Measurements from ENCODE around the gene RASSF3. TPM values are rescaled to one million over a fixed set of nuclear protein-coding genes. Genes with fewer than 3 reads are reported as not detected.
A peak's percentile ranks its signal among the peaks of the same experiment; 100 is the strongest.

RASSF3 gene
- total RNA-seq, 1 donor from 2014 or later: 31.8 TPM

DNA sequence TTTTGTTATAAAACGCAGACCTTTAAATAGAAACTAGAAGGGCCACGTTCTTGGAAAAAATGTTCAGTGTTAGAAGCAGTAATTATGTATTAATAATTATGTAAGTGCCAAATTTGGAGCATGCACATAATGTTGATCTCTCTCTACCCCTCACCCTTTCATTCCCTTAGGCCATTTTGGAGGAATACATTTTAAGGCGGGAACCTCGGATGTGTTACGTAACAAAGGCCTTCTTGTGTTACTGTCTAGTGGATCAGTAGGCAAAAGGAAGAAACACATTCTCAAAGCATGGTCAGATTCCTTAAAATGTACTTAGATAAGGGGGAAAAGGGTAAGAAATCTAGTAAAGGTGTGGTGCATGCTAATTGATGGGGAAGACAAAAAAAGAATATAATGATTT lies 52.7 kb downstream of the RASSF3 start:
- Mint-ChIP-seq H3K27me3 (no peaks in the 10 kb centered on the region), H3K4me3 (no peak overlapping the region)

DNA sequence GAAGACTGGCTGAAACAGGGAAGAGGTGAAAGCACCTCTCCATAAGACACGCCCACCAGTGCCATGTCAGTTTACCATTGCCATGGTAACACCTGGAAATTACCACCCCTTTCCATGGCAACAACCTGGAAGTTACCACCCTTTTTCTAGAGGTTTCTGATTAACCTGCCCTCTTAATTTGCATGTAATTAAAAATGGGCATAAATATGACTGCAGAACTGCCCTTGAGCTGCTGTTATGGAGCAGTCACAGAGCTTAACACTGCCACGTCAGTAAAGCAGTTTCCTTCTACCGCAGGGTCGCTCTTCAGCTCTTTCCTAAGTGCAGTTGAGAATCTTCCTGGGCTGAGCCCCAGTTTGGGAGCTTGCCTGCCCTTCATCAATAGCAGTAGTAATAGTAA lies 55.2 kb downstream of the RASSF3 start:
- Mint-ChIP-seq H3K27ac (no peak overlapping the region), H3K4me3 (no peak overlapping the region), H3K36me3 (no peaks in the 10 kb centered on the region), H3K27me3 (no peaks in the 10 kb centered on the region), H3K9me3 (no peaks in the 10 kb centered on the region), H3K4me1 (ENCODE audit: unreplicated experiment) (peaks cover 45% of the 10 kb centered on the region)
- TF ChIP-seq, protein P1, sequence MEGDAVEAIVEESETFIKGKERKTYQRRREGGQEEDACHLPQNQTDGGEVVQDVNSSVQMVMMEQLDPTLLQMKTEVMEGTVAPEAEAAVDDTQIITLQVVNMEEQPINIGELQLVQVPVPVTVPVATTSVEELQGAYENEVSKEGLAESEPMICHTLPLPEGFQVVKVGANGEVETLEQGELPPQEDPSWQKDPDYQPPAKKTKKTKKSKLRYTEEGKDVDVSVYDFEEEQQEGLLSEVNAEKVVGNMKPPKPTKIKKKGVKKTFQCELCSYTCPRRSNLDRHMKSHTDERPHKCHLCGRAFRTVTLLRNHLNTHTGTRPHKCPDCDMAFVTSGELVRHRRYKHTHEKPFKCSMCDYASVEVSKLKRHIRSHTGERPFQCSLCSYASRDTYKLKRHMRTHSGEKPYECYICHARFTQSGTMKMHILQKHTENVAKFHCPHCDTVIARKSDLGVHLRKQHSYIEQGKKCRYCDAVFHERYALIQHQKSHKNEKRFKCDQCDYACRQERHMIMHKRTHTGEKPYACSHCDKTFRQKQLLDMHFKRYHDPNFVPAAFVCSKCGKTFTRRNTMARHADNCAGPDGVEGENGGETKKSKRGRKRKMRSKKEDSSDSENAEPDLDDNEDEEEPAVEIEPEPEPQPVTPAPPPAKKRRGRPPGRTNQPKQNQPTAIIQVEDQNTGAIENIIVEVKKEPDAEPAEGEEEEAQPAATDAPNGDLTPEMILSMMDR (conservative IDR thresholded peaks at IDR 0.05): no peak
- no peak for DNase-seq (ENCODE audit: extremely low spot score, unreplicated experiment)

More for the DNA sequence above, 52.7 kb downstream of the RASSF3 start:
- H3K36me3 Mint-ChIP-seq: no peaks in the 10 kb centered on the region
- H3K27ac Mint-ChIP-seq: no peak overlapping the region
- no peaks in the 10 kb centered on the region for H3K9me3 Mint-ChIP-seq
- peaks cover 29% of the 10 kb centered on the region for H3K4me1 Mint-ChIP-seq (ENCODE audit: unreplicated experiment)
- TF ChIP-seq, protein P1 (conservative IDR thresholded peaks at IDR 0.05): no peak
- no peak for DNase-seq (ENCODE audit: extremely low spot score, unreplicated experiment)

DNA sequence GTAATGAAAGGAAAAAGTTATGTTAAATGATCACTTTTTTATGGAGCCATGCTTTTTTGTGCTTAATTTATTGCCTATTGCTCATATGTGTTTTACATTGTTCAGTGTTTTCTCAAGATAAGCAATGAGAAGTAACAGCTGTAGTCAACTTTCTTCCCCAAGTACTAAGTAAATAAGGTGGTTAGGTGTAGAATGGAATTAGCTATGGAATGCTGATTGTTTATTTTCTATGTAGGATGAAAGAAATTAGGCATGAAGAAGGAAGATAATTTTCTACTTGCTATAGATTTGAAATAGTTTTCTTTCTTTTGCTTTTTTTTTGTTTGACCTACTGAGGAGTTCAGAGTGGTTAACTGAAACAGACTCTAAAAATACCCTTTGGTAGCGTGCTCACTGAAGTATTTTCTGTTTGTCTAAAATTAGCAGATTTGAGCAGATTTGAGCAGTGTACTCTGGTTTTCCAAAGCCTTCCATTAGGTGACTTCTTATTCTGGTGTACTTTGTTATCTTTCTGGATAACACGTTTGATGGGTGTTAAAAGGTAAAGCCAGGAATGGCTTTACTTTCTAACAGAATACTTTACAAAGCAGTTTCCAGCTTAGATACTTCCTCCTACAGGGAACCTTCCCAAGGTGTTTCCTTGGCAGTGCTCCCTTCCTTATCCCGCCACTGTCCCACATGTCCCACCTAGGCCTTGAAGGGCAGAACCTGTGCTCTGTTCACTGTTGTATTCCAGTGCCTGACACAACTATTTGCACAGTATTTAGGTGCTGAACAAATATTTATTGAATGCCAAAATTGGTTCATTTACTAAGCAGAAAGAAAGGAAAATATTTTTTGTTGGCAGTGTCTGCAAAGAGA lies 56.0 kb downstream of the RASSF3 start:
- Mint-ChIP-seq H3K4me3 (no peak overlapping the region), H3K27me3 (no peaks in the 10 kb centered on the region)

DNA sequence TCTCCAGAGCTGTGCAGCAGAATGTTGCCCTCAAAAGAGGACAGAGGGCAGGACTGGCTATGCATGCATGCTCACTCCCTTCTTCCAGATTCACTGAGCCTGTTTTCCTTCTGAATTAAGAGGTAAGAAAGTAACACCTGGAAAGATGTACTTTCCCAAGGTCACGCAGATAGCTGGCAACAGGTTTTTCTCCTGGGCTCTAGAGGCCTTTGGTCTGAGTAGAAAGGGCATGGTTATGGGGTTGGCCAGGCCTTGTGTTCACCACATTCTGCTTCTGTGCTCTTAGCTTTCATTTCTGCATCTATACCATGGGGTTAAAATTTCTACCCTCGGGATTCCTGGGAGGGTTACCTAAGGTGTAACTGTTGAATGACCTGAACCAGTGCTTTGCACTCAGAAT lies 57.5 kb downstream of the RASSF3 start:
- no peak overlapping the region for H3K27ac Mint-ChIP-seq
- peaks cover 54% of the 10 kb centered on the region for H3K4me1 Mint-ChIP-seq (ENCODE audit: unreplicated experiment)
- H3K36me3 Mint-ChIP-seq: no peaks in the 10 kb centered on the region
- H3K27me3 Mint-ChIP-seq: no peaks in the 10 kb centered on the region
- H3K9me3 Mint-ChIP-seq: no peaks in the 10 kb centered on the region
- DNase-seq (ENCODE audit: extremely low spot score, unreplicated experiment): no peak
- no peak overlapping the region for H3K4me3 Mint-ChIP-seq
- TF ChIP-seq, protein P1 (conservative IDR thresholded peaks at IDR 0.05): no peak

More for the DNA sequence above, 56.0 kb downstream of the RASSF3 start:
- no peak overlapping the region for H3K27ac Mint-ChIP-seq
- H3K4me1 Mint-ChIP-seq (ENCODE audit: unreplicated experiment): peaks cover 50% of the 10 kb centered on the region
- DNase-seq (ENCODE audit: extremely low spot score, unreplicated experiment): no peak
- TF ChIP-seq, protein P1 (conservative IDR thresholded peaks at IDR 0.05): no peak
- no peaks in the 10 kb centered on the region for H3K9me3 Mint-ChIP-seq
- no peaks in the 10 kb centered on the region for H3K36me3 Mint-ChIP-seq

DNA sequence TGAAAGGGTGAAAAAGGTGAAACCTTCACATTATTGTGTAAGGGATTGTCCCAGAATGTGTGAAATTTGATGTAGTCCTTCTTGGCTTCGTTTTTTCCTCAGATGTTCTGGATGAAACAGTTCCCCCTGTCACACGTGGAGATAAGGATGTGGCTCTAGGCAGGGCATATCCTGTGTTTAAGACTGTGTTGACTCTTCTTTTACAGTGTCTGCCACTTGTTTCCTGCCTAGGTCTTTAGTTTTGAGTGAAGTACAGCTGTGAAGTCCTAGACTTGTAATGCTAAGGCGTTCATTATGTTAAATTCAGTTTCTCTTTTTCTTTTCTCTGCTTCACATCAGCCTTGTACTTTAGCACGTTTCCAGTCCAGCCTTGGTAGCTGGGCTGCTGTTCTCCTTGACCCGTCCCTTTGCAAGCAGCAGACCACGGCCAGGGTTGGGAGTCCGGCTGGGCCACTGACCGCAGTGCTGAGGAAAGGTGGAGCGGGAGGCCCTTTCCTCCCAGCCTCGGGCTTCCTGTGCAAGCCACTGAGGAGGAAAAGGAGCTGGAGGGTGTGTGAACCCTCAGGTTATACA lies 59.1 kb downstream of the RASSF3 start:
- Mint-ChIP-seq H3K9me3 (no peaks in the 10 kb centered on the region), H3K27ac (peak overlapping the region; percentile 70), H3K27me3 (no peaks in the 10 kb centered on the region), H3K4me1 (ENCODE audit: unreplicated experiment) (peaks cover 64% of the 10 kb centered on the region), H3K4me3 (peak overlapping the region; percentile 48), H3K36me3 (no peaks in the 10 kb centered on the region)
- no peak for DNase-seq (ENCODE audit: extremely low spot score, unreplicated experiment)
- TF ChIP-seq, protein P1 (conservative IDR thresholded peaks at IDR 0.05): no peak
